GM12873 (cell line): ENCODE results near the gene RGS17.
A peak's percentile ranks its signal among the peaks of the same experiment; 100 is the strongest.

Source experiments
- CTCF ChIP-seq: IDR thresholded peaks from 2 replicates; pipeline ENCODE4 v1.5.1; 2012; ENCODE audit warnings: low read depth, mild to moderate bottlenecking, moderate library complexity, low read length, control low read depth; ENCODE audit not compliant: insufficient read depth; ENCODE audit errors: missing control alignments

Gene RGS17

DNA sequence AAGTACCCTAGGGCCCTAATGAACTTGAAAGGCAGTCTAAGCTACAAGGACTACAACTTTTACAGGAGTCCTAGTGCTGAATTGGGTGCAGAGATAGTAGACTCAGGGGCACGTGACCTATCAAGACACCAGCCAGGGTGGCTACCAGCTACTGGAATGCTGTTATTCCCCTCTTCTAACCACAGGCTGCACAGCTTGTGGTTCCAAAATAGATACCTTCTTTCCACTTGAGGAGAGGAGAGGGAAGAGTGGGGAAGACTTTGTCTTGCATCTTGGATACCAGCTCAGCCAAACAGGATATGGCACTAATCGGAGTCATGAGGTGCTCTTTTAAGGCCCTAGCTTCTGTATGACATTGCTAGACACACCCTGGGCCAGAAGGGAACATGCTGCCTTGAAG is 68.6 kb downstream of the RGS17 start:
- TF ChIP-seq CTCF: no peak

- TF ChIP-seq CTCF: peak; percentile 10
These were observed 71.3 kb downstream of the RGS17 start for GRCh38 chr6:153059757-153060156.

DNA sequence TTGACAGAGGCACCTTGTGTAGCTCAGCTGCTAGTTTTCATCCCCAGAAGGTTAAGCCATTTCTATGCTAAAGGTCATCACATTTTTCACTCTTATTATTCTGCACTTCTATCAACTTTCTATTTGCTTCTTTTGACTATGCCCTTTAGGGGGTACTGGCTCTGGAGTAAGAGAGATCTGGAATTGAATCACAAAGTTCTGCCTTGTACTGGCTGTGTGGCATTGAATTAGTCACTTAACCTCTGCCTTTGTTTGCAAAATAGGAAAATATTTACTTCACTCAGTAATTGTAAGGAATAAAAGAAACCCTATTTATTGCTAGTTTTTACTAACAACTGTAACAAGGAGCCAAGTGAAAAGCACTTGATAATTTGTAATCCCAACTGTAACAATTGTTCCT is 71.8 kb downstream of the RGS17 start:
- no peak for TF ChIP-seq CTCF

DNA sequence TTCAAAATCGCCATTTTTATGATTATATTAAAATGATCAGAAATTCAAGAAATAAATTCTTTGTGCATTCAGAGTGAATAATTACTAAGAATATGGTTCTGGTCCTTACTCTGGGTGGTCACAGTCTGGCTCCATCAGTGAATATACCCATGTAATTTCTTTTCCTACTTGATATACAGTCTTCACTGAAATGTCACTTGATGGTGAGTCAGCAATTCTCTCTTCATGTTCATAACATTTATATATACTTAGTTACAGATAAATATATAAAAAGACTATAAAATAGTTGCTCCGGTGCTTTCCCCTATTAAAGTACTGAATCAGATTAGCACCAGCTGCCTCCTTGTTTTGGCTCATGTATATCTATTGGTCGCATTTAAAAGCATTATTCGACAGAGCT is 72.2 kb downstream of the RGS17 start:
- no peak for TF ChIP-seq CTCF

GRCh38 chr6:153058291-153058690 is 72.8 kb downstream of the RGS17 start:
- TF ChIP-seq CTCF: no peak

DNA sequence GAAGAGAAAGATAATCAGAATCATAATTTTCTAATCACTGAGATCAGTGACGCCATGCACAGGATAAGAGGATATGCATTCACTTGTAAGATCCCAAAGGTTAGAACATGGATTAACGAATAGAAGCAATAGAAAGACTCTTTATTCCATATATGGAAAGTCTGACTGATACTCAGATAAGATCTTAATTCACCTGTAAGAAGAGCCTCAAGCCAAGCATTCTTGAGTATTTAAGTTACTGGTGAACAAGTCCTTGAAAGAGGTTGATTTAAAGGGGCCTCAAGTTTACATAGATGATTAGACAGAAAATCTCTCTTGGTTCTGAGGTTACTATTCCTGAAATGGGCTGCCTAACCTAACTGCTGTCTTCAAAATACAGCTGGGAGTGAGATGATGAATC is 74.8 kb downstream of the RGS17 start:
- TF ChIP-seq CTCF: no peak

GRCh38 chr6:153051801-153052200 is 79.3 kb downstream of the RGS17 start:
- TF ChIP-seq CTCF: no peak
